NK-92 treated with Interleukin-12 subunit alpha and Interleukin-12 subunit beta, amount 100 ng/mL, for 24 hours (cell line): Measurements from ENCODE around the gene TBK1.

Source experiments
- DNase-seq: peaks from one replicate; lab custom pipeline; 2025; lab: John Stamatoyannopoulos, UW

The TBK1 gene

DNA sequence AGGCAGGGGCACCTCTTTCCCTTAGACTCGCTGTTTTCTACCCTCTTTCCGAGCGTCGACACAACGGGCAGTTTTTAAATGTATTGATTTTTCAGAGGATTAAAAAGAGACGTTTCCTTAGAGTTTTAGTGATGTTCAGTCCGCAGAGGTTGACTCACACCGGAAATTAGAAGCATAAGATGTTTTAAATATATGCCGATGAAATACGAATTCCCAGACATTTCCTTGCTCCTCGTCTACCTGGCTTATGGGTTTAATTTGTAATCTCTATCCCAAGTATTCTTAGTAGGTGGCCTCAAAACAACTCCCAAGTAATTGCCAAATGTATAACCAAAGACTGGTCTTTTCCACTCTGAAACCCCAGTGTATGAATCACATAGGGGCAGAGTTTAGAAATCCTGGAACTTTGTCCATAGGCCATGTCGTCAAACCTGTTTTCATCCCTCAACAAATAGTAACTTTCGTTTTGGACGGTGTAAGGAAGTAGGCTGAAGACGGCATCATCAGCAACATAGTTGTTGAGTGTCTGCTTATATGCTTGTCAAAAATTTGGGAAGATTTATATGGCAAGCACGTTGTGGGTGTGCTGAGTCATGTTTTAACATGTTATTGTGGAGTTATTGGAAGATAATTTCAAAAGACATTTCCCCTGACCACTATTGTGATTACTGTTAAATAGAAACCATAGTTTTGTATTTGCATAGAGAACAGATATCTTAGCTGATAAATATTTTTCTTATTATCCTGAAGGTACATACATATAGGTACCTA is 824 bp downstream of the TBK1 start:
- DNase-seq, result no peak

DNA sequence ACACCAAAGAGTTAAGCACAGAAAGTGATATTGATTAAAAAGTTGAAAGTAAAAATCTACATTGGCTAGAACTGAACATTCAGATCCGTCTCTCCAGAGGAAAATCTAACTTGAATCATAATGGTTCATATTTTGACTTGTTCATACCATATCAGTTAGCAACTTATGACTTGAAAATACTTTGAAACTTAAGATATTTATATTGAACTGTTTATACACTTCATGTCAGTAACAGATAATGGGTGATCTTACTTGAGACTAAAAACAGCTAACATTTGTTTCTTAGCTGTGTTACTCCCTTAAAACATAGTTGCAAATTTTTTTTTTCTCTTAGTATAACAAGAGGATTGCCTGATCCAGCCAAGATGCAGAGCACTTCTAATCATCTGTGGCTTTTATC is 3.6 kb downstream of the TBK1 start:
- no peak for DNase-seq

DNA sequence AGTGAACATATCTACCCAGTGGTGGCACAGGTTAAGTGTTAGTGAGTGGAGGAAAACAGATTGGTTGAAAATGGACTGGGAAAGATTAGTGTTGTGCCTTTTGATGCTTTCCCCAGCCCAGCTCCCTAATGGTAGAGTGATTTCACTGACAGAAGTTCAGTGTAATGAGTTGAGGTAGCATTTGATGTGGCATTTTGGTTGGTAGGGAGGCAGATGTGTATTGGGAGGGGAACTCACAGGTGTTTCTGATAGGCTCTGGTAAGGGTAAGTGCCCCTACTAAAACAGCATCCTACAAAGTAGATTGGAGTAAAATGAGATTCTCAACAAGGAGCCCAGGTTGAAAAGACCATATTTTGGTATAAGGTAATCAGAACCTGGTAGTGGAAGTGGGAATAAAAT is 4.2 kb downstream of the TBK1 start:
- DNase-seq, result no peak

DNA sequence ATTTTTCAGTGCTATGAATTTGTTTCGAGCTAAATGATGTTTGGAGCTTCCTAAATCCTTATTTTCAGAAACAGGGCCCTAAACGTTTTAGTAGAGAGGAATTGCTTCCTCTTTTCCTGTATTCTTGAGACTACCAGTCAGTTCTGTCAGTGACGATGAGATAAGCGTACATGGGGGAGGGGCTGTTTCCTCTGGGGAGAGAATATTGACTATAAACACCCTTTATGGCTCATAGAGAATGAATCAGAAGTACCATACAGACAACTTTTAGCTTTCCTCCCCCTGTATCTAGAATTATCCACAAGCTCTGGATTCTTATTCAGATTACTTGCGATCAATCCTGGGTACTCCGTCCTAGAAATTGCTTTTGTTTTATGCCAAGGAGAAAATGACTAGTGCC is 5.1 kb downstream of the TBK1 start:
- no peak for DNase-seq

DNA sequence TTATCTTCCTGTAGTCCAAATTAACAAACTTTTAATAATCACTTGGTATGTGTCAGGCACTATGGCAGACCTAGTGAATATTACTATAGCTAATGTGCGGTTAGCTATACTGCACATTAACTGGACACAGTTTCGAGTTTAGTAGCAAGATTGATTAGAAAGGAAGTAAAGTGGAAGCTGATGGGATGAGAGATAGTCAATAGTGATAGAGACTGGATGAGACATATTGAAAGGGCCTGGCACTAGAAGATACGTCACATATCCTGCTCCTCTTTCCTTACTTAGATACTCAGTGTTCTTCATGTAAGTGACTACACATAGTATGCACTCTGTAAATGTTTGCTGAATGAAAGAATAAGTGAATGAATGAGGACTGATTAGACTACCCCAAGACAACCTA is 5.5 kb downstream of the TBK1 start:
- DNase-seq, result no peak

DNA sequence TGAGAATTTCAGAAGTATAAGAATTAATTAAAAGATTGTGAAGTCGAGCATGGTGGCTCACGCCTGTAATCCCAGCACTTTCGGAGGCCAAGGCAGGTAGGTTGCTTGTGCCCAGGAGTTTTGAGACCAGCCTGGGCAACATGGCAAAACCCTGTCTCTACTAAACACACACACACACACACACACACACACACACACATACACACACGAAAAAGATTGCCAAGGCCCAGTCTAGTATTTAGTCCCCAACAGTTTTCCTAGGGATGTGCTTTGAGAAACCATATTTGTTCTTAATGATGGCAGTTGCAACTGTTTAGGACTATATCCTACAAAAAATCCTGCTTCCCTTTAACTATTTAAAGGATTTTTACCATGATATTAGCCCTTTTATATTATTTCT is 6.0 kb downstream of the TBK1 start:
- no peak for DNase-seq

DNA sequence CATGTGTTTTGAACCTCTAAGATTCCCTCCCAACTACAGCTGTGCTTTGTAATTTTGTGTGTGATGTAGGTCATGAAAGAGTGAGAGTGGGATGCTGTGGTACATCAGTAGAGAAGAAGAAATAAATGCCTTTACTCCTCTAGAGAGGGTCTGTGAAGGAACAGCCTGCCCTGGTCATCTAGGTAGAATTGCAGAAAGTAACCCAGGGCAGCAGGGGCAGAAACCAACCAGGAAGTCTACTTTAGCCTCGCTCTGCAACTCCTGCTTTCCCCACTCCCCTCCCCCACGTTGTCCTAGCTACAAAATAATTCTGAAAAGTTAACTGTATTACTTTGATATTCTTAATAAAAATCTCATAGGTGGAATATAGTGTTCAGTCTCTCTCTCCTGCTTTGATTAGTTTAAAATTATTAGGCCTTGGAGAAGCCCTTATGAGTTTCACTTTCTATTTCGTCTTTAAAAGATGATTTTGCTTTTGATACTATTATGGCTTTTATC is 7.5 kb downstream of the TBK1 start:
- no peak for DNase-seq

- no peak for DNase-seq
These were observed 9.9 kb downstream of the TBK1 start for GRCh38 chr12:64461634-64462414.

- no peak for DNase-seq
These were observed 14.3 kb downstream of the TBK1 start for GRCh38 chr12:64466178-64466577.

- no peak for DNase-seq
These were observed 17.0 kb downstream of the TBK1 start for GRCh38 chr12:64468966-64469365.

GRCh38 chr12:64469455-64470142 is 17.7 kb downstream of the TBK1 start:
- DNase-seq, result no peak

- no peak for DNase-seq
These were observed 18.6 kb downstream of the TBK1 start for GRCh38 chr12:64470495-64470894.

GRCh38 chr12:64473176-64473575 is 21.3 kb downstream of the TBK1 start:
- DNase-seq, result no peak

DNA sequence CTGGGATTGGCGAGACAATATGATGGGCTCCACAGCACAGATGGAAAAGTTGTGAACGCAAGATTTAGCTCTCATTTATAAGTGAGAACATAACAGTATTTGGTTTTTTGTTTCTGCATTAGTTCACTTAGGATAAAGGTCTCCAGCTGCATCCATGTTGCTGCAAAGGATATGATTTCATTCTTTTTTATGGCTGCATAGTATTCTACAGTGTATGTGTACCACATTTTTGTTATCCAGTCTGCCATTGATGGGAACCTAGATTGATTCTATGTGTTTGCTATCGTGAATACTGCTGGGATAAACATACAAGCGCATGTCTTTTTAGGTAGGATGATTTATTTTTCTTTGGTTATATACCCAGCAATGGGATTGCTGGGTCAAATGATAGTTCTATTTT is 23.6 kb downstream of the TBK1 start:
- no peak for DNase-seq

DNA sequence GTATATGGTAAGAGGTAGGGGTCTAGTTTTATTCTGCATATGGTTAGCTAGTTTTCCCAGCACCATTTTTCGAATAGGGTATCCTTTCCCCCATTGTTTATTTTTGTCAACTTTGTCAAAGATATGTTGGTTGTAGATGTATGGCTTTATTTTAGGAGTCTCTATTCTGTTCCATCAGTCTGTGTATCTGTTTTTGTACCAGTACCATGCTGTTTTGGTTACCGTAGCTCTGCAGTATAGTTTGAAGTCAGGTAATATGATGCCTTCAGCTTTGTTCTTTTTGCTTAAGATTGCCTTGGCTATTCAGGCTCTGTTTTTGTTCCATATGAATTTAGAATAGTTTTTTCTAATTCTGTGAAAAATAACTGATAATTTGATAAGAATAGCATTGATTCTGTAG is 24.9 kb downstream of the TBK1 start:
- no peak for DNase-seq

DNA sequence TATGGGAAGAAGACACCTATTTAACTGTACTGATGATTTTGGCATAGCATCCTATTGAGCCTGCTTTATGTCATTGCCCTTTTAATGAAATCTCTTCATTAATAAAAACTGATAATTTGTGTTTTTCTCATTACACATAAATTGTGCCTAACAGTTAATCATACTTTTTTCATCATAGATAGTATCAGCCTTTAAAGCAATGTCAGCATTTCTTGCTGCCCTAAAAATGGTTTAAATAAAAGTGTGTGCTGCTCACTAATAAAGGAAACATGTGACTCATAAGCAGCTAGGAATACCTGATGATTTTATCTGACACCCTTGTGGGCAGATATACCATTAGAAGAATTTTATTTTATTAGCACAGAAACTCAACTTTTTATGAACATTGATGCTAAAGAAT is 26.7 kb downstream of the TBK1 start:
- no peak for DNase-seq

- no peak for DNase-seq
These were observed 28.2 kb downstream of the TBK1 start for GRCh38 chr12:64480148-64480547.

DNA sequence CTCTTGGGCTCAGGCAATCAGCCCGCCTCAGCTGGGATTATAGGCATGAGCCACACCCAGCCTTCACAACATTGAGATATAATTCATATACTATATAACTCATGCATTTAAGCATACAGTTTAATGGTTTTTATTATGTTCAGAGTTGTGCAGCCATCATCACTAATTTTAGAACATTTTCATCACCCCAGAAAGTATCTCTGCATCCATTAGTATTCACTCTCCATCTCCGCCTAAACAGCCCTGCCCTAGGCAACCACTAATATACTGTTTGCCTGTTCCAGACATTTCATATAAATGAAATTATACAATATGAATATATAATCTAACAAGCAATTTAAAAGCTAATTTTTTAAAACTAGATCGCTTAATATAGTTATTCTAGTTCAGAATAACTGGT is 34.7 kb downstream of the TBK1 start:
- no peak for DNase-seq

DNA sequence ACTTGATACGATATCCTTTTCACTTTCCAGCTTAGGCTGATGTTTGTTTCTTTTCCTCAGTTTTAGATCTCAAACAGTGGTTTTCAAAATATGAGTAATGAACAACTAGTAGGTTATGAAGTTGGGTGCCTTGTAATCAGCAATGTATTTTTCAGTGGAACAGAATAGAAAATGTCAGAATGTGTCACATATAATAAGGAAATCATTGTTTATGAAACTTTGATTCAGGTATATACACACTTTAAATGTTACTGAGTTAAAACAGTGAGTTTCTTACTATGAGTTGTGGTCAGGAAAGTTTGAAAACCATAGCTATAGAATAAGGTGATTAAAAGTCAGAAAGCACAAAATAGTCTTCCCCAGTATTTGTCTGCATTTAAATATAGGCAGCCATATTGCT is 39.8 kb downstream of the TBK1 start:
- no peak for DNase-seq

- DNase-seq, result no peak
These were observed 41.6 kb downstream of the TBK1 start for GRCh38 chr12:64493513-64493912.

- no peak for DNase-seq
These were observed 43.2 kb downstream of the TBK1 start for GRCh38 chr12:64494998-64495729.

DNA sequence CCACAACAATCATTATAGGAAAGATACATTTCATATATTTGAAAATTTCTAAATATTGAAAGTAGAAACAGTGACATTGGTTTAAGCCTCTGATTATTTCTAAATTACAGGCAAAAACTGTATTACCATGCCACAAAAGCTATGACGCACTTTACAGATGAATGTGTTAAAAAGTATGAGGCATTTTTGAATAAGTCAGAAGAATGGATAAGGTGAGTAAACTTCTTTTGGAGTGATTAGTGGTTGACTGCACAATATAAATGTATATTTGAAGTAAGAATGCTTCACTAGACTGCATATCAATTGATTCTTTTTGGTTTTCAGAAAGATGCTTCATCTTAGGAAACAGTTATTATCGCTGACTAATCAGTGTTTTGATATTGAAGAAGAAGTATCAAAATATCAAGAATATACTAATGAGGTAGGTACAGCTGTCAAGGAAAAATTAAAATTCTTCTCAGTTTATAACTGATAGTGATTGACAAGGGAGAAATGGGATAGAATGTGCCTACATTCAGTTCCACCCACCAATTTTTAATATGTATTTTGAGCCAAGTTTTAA is 45.0 kb downstream of the TBK1 start:
- no peak for DNase-seq
